GM10266 (cell line): ENCODE results near the gene PDE3A.

Experiments used
- DNase-seq: peaks from one replicate; pipeline ENCODE4 v3.0.0; 2012; ENCODE audit errors: extremely low spot score
- TF ChIP-seq, protein P1 (sequence below): IDR thresholded peaks from 2 replicates; pipeline ENCODE4 v1.5.1; 2012; ENCODE audit warnings: mild to moderate bottlenecking, low read depth; ENCODE audit not compliant: control insufficient read depth, insufficient read depth; ENCODE audit errors: missing control alignments

The PDE3A gene

DNA sequence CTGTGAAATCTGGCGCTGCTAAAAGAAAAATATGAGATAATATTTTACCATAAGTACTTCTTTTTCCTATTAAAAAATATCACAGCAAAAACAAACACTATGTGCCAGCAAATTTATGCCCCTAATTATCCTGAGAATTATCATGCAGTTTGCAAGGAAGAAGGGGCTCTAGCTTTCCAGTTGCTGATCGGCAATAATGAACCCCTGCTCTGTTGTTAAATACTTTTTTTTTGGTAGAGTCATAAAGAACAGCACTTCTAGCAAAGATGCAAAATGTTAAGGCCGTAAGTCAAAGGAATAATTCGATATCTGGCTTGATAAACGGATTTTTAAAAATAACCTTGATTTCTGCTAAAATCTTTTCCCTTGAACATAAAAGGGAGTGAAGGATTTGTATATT is 108.9 kb downstream of the PDE3A start:
- DNase-seq: no peak
- TF ChIP-seq, protein P1, sequence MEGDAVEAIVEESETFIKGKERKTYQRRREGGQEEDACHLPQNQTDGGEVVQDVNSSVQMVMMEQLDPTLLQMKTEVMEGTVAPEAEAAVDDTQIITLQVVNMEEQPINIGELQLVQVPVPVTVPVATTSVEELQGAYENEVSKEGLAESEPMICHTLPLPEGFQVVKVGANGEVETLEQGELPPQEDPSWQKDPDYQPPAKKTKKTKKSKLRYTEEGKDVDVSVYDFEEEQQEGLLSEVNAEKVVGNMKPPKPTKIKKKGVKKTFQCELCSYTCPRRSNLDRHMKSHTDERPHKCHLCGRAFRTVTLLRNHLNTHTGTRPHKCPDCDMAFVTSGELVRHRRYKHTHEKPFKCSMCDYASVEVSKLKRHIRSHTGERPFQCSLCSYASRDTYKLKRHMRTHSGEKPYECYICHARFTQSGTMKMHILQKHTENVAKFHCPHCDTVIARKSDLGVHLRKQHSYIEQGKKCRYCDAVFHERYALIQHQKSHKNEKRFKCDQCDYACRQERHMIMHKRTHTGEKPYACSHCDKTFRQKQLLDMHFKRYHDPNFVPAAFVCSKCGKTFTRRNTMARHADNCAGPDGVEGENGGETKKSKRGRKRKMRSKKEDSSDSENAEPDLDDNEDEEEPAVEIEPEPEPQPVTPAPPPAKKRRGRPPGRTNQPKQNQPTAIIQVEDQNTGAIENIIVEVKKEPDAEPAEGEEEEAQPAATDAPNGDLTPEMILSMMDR: no peak

DNA sequence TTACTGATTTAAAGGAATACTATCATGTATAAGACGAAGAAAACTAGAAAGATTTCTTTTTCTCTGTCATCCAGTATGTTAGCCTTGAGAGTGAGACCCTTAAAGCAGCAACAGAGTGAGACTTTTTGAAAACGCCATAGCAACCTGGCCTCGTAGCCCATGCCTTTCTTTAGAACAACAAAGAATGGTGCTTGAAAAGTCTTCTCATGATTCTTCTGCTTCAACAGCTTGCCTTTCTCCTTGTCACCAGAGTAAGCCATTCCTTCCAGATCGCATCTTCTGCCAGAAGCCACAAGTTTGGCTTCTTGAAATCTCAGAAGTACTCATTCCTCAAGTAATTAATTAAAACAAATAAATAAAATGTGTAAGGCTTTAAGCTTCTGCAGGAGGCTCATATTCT is 109.3 kb downstream of the PDE3A start:
- DNase-seq: no peak
- TF ChIP-seq, protein P1: no peak

GRCh38 chr12:20482491-20483054 is 114.2 kb downstream of the PDE3A start:
- TF ChIP-seq, protein P1: no peak
- no peak for DNase-seq

GRCh38 chr12:20483776-20484175 is 115.4 kb downstream of the PDE3A start:
- TF ChIP-seq, protein P1: no peak
- DNase-seq: no peak

GRCh38 chr12:20486233-20486632 is 117.9 kb downstream of the PDE3A start:
- TF ChIP-seq, protein P1: no peak
- DNase-seq: no peak

DNA sequence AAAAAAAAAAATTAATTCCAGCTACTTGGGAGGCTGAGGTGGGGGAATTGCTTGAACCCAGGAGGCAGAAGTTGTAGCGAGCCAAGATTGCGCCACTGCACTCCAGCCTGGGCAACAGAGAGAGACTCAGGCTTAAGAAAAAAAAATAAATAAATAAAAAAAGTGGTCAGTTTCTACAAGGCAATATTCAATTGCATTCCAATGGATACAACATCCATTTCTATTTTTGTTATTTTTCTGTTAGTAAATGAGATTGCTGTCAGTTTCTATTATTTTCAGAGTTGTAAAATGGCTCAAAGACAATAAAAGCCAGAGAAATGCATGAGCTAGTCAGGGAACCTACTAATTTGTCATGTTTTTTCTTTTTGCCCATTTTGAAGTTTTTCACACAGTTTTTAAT is 119.2 kb downstream of the PDE3A start:
- TF ChIP-seq, protein P1: no peak
- no peak for DNase-seq

GRCh38 chr12:20489645-20490044 is 121.3 kb downstream of the PDE3A start:
- TF ChIP-seq, protein P1: no peak
- no peak for DNase-seq
